HG03558 (cell line): ENCODE results near the gene CALCOCO1.

Source experiments
- ATAC-seq: cut with Tn5 transposase; IDR thresholded peaks from one replicate; pipeline ENCODE4 v1.9.1; 2021; ENCODE audit warnings: moderate number of reproducible peaks; ENCODE audit not compliant: unreplicated experiment; ENCODE audit errors: extremely low read depth

The CALCOCO1 gene

DNA sequence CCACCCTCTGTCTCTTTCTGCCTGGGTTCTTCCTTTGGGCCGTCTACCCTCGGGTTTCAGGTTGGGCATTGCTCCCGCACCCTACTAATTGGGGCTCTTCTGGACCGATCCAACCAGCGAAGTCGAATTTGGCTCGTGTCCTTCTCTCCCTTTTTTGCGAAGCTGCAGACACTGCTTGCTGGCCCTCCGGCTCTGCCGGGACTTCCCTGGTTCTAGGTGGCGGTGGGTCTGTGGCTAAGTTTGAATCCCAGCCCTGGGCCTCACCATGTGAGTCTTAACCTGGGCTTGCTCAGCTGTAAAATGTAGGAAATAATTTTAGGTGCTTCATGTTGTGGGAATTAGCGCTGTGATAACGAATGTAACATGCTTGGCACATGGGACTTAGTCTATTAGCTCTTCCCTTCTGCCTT, 24.9 kb upstream of the CALCOCO1 start:
- ATAC-seq, result no peak

DNA sequence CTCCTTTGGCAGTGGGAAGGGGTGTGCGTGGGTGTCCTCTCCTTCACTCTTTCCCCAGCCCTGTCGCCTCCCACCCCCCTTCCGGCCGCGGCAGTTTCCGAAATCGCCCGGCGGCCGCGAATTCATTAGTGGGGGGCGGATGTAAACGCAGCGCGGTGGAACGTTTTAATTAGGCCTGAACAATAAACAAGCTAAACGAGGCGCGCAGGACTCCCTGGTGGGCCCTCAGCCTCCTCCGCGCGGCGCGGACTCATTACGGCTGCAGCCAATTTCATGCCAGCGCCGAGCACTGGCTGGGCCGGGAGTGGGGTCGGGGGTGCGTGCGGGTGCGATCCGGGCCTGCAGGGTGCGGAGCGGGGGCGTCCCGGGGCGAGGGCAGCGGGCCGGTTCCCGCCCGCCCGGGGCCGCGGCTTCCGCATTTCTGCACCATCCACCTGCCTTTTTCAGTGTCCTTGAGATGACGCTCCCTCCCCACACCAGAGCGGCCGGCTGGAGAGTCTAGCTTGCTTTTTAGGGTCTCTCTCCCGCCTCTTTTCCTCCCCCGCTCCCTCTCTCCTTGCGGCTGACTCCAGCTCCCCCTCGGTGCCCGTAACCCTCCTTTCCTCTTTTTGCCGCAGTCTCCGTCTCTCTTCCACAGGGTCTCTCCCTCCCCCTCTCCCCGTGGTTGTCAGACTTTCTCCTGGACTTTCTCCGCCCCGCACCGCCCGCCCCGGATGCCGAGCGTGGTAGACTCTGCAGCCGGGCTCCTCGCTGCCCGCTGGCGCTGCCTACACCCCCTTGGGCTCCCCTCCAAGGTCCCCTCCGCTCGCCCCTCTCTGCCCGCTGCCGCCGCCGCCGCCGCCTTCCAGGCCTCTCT, 24.3 kb upstream of the CALCOCO1 start, which contains the start of gene CISTR:
Gene CISTR (minus strand): TSS at position 644 of the 856 bp plus-strand sequence.
- ATAC-seq, result no peak

DNA sequence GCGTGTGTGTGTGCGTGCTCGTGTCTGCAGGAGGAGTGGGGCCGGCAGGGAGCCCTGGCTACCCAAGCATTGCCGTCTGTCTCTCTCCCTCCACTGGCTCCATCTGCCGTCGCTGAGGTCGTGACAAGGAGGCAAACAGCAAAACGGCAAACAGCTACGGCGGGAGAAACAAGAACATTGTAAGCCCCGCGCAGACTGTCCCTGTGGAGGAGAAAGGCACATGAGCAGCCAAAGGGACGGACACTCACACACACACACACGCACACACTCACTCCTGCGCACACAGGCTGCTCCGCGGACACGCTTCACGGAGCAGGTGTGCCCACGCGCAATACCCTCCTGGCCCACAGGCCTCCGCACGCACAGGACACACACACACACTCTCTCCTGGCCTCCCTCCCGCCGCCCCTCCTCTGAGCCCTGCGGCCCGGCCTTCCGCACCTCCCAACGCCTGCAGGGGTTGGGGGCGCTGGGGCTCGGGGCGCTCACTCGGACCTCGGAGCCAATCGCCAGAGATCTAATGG, 23.6 kb upstream of the CALCOCO1 start:
- no peak for ATAC-seq

DNA sequence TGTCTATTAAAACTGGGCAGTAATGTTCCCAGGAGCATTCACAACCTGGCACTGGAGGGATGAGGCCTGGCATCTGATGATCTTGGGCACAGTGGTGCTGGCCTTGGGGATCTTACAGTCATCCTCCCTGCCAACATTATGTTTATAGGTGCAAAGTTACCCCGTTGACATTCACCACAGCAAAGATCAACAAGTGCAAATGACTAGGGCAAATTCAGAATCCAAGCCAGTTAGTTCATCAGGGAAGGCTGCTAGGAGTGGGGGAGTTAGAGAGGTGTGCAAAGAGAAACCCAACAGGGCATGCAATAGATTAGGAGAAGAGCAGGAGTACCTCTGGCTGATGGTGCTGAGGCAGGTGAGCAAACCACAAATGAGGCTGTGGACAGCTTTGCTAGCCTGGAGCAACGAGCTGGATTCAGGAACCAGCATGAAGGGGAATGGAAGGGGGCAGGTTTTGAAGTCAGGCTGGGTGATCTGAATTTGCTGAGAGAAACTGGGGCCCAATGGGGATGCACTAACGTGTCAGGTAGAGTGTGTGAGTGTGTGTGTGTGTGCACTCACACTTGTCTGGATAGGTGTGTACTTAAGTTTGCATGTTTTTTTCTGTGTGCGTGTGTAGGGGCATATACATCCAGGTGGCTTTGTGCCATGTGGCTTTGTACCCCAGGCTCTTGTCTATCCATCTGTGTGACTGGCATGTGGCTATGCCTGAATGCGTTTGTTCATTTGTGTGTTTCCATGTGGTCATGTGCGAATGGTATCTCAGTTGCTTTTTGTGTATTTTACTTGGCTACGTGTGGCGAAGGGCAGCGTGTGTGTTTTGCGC, 22.9 kb upstream of the CALCOCO1 start:
- ATAC-seq, result no peak

DNA sequence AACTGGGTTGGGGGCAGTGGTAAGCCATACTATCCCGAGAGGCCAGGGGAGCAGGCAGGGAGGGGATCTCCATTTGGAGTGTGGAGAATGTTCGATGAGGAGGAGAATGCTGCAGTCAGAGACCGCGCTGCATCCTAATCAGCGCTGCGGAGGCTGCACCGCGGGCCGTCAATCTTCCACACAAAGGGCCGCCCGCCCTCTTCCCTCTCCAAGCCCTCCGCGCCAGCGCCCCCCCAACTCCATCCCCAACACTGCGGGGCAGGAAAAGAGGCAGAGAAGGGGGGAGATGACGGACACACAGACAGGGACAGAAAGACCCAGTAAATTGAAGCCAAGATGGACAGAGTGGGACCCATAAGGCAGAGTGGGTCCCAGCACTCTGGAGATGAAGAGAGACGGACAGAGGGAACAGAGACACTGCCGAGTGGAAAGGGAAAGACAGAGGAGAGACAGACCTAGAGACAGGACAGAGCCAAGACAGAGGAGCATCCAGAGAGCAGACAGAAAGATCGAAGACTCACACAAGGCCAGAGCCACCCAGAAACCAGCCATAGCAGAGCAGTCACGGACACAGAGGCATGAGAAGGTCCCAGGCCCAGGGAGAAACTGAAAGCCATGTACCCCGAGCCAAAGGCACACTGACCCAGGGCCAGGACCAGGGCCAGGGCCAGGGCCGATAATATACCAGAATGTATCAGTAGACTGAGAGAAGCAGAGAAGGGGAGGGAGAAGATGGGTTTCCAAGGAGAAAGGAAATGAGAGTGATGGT, 21.0 kb upstream of the CALCOCO1 start:
- no peak for ATAC-seq

DNA sequence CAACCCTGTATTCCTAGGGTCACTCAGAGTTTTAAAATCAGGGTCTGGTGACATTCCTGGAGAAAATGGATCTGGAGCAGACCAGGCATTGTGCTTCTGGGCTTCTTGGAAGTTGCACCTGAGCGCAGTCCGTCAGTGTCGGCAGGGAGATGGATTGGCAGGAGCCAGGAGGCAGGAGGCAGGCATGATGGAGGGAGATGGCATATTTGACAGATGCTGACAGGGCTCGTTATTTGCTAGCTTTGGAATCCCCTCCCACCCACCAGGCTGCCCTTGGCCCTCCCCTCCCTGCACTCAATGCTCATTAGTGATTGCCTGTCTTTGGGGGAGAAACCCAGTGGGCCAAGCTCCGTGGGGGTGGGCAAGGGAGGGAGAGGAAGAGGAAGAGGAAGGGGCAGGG, 19.8 kb upstream of the CALCOCO1 start:
- no peak for ATAC-seq

DNA sequence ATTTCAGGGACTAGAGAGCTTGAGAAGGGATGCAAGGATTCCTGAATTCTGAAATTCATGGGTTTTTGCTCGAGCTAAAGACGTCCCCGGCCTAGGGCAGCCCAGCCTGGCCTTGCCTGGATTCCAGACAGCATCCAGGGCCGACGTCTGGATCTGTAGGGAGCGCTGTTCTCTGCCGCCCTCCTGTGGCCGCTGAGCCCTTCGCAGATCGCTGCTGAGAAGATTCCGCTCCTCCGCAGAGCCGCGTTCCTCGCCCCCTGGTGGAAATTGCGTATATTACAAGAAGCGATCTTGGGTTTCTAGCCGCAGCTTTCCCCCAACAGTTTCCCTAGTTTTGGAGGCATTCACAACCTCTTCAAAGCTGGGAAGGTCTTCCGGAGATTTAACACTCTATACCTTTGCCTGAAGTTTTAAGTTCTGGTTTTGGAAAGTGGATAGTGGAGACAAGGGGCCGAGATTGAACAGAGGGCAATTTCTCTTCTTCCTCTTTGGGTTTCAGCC, 19.4 kb upstream of the CALCOCO1 start:
- ATAC-seq, result no peak

DNA sequence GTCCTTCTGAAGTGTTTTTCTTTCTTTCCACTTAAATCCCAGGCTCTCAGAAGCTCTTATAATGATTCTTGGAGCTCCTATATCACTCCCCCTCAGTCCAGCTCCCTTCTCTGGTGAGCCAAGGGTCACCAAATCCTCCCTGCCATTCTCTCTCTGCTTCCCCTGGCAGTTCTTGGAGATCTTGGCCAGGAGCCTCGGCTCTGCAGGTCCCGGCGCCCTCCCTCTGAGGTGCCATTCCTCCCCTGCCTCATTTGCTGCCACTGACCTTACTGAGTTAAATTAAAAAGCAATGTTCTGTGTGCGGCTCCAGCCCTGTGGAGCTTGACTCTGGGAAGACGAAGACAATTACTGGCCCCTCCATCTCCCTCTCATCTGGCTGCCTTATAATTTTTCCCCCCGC, 17.5 kb upstream of the CALCOCO1 start:
- ATAC-seq, result no peak

DNA sequence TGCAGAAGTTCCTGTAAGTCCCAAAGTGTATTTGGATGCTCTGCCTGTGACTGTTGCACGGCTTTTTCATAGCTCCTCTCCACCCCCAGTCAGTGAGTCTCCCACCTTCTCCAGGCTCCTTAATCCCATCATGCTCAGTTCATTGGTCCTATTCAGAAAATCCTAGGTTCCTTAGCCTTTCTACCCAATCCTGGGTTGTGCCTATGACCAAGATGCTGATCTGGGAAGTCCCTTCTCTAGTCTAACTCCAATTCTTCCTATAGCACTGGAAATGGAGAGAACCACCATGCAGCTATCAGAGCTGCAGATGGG, 16.8 kb upstream of the CALCOCO1 start:
- no peak for ATAC-seq

DNA sequence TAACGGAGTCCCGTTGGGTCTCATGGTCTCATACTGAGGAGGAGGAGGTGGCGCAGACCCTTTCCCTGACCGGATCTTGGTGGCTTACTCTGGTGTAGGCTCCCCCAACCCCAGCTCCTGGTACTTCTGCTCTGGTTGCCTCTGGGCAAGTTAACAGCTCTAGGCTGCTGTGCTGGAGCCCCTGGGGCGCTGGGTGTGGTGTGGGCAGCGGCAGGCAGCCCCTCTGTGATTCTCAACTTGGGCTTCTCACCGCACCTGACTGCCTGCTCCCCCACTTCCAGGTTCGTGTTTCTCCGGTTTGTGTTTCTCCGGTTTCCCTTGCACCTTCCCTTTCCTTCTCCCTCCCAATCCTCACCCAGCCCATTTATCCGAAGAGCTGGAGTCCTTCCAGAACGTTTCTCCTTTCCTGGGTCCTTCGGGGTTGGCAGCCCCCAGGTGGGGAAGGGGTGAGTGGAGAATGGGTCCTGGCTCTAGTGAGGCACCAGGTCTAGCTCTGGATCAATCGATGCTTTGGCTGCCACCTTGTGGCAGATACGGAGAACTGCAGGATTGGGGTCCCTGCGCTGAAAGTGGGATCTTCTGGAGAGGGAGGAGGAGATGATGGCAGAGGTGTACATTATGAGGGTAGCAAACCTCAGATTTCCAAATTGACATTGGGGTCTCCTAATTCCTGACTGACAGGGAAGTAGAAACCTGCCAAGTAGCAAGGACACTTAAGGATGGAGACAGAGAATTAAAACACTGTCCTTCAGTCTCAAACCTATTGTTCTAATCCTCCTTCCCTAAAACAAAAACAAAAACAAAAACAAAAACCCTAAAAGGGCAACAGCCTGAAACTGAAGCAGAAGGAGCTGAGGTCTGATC, 16.2 kb upstream of the CALCOCO1 start:
- no peak for ATAC-seq

DNA sequence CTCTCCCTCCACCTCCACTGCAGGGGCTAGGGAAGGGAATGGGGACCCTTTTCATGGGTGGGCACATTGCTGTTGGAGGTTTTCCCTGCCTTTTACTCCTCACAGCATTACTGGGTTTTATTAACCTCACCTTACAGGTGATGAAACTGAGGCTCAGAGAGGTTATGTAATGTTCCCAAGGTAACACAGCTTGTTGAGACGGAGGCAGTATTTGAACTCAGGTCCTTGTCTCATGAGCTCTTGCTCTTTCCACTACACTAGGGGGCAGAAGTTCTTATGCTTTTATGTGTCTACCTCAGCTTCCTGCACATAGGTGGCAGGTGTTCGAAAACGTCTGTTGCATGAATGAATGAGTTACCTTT, 12.9 kb upstream of the CALCOCO1 start:
- no peak for ATAC-seq

DNA sequence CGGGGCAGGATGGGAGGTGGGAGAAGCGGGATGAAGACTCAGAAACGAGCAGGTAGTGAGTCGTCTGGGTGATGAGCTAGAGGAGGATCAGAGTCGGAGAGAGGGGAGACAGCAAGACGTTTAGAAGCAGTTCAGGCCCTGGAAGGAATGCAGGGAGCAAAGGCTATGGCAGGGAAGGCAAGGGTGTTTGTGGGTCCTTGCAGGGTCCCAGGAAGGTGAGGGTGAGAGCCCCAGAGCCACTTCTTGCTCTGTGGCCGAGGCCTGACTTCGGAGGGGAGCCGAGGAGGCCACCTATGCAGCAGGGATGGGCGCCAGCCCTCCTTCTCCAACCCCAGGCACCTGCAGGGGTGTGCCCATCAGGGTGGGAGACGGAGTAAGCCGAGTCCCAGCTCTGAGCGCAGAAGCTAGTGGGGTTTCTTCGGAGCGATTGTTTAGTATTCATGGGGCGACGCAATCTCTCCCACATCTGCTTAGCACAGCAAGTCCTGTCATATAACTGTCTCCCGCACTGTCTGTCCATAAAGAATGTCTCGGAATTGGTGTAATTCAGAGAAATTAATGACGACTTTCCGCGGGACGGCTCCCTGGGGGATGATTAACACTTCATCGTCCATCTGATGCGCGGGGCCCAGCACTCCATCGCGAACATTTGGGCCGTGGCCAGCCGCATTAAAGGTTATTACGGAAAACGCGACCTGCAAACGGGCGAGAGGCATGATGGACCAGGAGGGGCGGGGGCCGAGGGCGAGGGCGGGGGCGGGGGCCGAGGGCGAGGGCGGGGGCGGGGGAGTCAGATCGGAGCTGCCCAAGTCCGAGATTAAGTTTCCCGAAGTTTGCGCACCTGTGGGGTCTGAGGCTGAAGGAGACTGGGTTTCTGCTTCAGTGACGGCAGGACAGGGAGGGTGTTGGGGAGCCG, 12.2 kb upstream of the CALCOCO1 start:
- ATAC-seq, result no peak

DNA sequence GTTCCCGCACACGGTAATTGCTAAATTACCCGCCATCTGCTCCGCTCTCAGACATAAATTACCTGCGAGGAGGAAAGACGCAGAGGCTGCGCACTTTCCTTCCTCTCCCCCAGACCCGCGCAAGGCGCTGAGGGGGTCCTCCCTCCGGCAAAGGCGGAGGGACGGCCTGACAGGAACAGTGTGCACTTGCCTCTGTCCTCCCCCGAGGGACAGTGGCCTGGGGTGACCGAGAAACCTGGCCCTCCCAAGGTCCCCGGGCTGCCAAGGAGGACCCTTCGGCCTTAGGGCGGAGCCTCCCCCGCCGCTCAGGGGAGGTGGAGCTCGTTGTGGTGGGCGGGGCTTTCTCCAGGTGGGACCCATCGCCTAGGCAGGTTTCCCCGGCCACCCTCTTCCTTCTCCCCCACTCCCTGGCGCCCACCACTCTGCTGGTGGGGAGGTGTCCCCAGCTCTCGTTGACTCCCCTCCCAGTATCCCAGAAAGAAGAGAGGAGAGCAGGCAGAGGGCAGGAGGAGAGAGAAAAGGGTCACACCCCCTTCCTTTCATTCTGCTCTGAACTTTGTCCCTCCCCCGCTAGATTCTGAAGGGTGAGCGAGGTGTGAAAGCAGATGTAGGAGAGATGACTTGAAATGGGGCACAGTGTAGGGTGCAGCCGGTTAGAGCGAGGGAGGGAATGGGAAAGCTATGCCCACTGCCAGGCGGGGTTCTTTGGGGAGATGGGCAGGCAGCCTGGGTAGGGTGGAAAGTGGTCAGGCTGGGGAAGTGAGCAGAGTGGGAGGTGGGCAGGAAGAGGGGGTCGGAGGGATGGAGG, 11.4 kb upstream of the CALCOCO1 start:
- no peak for ATAC-seq

DNA sequence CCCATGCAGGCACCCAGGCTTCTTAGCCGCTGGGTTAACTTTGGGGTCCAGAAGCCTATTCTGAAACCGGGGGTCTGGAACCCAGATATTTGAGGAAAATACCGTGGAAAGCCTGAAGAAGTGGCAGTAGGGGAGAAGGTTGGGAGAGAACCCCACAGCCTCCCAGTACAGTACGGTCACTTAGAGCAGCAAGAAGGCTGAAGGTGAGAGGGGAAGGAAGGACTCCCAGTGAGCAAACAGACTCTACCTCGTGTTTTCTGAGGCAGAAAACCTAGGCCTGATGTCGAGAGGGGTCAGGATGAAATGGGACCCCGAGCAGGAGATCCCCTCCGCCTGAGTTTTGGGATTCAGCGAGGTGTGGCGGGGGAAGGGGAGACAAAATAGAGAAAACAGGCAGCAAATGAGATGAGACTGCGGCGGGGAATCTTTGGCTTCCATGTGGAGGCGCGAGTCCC, 10.7 kb upstream of the CALCOCO1 start:
- no peak for ATAC-seq

DNA sequence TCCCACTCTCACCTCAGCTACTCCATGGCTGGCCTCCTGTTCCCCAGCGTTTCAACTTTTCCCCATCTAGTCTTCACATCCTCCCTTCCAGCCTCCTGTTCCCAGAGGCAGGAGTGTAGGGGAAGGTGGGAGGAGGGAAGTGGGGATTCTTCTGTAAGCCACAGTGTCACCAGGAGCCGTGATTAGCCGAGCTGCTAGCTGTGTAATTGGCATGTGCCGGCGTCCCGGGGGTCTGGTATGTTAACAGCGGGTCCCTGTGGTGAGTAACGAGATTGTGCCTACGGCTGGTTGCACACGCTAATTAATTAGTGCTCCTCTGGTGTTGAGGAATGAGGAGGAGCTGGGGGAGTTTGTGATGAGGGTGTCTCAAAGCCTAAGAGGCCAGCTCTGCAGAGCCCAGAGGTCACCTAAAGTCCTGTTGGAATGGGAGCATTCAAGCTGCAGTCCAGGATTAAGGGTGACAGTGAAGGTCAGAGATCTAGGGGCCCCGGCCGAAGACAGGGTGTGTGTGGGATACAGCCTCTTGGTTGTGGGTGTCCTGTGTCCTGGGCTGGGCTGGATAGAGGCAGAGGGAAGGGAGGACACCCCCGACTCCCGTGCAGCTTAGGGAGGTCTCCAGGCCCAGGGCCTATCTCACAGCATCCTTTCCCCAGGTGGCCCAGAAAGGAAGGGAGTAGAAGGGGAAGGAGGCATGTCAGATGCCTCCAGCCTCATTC, 10.0 kb upstream of the CALCOCO1 start:
- ATAC-seq, result no peak

DNA sequence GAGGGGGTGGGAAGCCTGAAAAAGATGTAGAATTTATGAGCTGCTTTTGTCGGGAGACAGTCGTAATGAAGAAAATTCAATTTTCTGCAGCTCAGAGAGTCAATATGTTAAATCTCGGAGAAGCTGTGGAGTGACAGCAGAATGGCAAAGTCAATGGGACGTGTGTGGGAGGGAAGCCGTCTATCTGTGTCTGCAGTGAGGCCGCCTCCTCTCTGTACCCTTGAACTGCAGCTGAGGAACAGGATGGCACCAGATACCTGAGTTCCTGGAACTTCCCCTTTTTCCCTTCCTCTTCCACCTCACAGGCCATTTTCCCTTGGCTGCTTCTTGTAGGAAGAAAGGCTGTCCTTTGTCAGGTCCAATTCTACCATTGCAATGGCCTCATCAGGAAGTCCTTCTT, 9.3 kb upstream of the CALCOCO1 start:
- ATAC-seq, result no peak

DNA sequence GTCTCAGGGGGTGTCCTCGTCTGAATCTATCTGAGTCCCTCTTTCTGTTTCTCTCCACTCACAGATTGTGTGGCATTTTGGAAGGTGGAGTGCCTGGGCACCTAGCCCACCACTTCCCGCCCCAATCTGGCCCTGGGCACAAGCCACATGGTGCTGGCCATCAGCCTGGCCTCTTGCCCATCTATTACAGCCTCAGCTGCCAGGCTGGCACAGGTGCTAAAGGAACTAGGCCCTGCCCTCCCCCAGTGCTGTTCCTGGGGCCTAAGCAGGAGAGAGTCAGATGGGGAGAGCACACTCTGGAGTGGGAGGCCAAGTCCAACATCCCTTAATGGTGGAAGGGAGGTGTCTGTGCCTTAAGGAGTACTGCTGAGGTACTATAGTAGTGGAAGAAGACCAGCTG, 8.3 kb upstream of the CALCOCO1 start:
- no peak for ATAC-seq
